ENCODE measurements around the gene MEN1. TPM values are rescaled to one million over a fixed set of nuclear protein-coding genes. Genes with fewer than 3 reads are reported as not detected.
"Not testable (repeated sequence)": the region's sequence is repeated elsewhere in the genome, so short reads cannot be mapped to it uniquely, and the experiment has no call there.

MEN1 gene
- total RNA-seq, 6 donors from 2014 or later, result 15.4 to 47.1 (median 24.4) TPM

DNA sequence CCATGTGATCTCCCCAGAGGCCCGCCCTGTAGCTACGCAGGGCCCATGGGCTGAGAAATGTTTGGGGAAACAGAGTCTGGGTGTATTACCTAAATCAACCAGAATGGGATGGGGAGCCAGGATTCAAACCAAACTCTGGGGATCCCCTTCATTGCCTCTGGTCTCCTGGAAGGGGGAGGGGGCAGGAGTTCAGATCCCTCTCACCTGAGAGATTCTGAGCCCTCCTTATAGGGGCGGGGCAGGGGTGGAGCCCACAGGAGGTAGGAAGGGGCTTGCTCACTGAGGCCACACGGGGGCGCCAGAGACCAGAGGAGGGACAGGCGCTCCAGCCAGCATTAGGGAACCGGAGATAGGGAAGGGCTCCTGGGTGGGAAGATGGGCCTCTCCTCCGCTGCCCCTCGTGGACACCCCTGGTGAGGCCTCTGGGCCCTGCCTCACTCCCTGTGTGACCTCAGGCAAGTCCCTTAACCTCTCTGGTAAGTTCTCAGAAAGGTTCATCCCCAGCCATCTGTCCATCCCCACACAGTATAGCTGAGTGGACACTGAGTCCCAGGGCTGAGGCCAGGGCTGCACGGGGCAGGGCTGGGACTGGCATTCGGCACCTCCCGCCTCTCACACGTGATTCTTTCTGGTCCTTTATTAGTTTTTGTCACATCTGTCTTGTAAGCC lies 36.8 kb upstream of the MEN1 start:
- H3K36me3 ChIP-seq, result peaks cover 0 to 4% (median 0%) of the 10 kb centered on the region in 4 donors
- H3K9me3 ChIP-seq, result no peaks in the 10 kb centered on the region
- DNase-seq (peak; percentile 92 to 94), ATAC-seq (ENCODE audit: low FRiP score in 2 of 2) (peak; percentile 90 to 92)
- H3K4me1 ChIP-seq, result peaks cover 54 to 84% (median 68%) of the 10 kb centered on the region in 4 donors
- H3K27ac ChIP-seq, result peak overlapping the region in 1 of 4 donors; percentile 88
- H3K27me3 ChIP-seq, result no peaks in the 10 kb centered on the region
- no peak overlapping the region for H3K4me3 ChIP-seq
- TF ChIP-seq, protein P1, sequence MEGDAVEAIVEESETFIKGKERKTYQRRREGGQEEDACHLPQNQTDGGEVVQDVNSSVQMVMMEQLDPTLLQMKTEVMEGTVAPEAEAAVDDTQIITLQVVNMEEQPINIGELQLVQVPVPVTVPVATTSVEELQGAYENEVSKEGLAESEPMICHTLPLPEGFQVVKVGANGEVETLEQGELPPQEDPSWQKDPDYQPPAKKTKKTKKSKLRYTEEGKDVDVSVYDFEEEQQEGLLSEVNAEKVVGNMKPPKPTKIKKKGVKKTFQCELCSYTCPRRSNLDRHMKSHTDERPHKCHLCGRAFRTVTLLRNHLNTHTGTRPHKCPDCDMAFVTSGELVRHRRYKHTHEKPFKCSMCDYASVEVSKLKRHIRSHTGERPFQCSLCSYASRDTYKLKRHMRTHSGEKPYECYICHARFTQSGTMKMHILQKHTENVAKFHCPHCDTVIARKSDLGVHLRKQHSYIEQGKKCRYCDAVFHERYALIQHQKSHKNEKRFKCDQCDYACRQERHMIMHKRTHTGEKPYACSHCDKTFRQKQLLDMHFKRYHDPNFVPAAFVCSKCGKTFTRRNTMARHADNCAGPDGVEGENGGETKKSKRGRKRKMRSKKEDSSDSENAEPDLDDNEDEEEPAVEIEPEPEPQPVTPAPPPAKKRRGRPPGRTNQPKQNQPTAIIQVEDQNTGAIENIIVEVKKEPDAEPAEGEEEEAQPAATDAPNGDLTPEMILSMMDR (IDR thresholded peaks at IDR 0.05), result peak; percentile 97 to 99 (median 97)
- TF ChIP-seq POLR2AphosphoS5 (IDR thresholded peaks at IDR 0.05) (peak; percentile 9 to 56), EP300 (IDR thresholded peaks at IDR 0.05) (no peak), POLR2A (IDR thresholded peaks at IDR 0.05) (no peak)
- 20 to 27% methylated on average over 12 to 13 of the region's 13 CpGs for WGBS, 2 donors

DNA sequence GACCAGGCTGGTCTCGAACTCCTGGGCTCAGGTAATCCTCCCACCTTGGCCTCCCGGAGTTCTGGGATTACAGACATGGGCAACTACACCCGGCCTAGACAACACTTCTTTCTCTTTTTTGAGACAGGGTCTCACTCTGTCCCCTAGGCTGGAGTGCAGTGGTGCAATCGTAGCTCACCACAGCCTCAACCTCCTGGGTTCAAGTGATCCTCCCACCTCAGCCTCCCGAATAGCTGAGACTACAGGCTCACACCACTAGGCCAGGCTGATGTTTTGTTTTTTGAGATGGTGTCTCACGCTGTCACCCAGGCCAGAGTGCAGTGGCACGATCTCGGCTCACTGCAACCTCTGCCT lies 35.4 kb upstream of the MEN1 start:
- not testable (repeated sequence) for DNase-seq; H3K4me3 ChIP-seq; H3K36me3 ChIP-seq; H3K27me3 ChIP-seq; ATAC-seq (ENCODE audit: low FRiP score in 2 of 2); H3K9me3 ChIP-seq
- Histone ChIP-seq H3K4me1 (peaks cover 41 to 72% (median 57%) of the 10 kb centered on the region in 4 donors), H3K27ac (peak overlapping the region; percentile 44 to 88 (median 72))
- WGBS, 2 donors, result 77 to 86% methylated on average over 5 to 8 of the region's 8 CpGs

DNA sequence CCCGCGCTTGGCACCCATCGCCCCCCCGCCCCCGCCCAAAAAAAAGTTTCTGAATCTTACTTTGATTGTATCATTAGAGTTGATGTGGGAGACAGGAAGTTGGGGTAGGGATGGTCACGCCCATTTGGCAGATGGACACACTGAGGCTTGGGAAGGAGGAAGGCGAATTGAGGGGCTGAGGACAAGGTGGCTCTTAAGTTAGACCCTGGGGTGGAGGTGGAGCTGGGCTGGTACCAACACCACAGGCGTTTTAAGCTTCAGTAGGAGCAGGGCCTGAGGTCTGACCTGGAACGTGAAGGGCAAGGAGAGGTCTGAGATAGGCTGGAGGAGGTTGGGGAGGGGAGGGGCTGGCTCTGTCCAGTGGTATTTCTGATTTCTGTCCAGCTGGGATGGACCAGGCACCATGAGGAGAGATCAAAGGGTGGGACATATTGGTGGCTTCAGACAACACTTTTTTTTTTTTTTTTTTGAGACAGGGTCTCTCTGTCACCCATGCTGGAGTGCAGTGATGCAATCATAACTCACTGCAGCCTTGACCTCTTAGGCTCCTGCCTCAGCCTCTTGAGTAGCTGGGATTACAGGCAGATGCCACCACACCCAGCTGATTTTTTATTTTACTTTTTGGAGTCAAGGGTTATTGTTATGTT lies 34.9 kb upstream of the MEN1 start:
- WGBS, 2 donors, result 7 to 25% methylated on average over 8 to 9 of the region's 9 CpGs
- Histone ChIP-seq H3K27me3 (no peaks in the 10 kb centered on the region), H3K36me3 (peaks cover 0 to 3% (median 1%) of the 10 kb centered on the region in 4 donors), H3K4me3 (peak overlapping the region; percentile 46 to 66 (median 58)), H3K27ac (peak overlapping the region; percentile 78 to 88 (median 84)), H3K4me1 (peaks cover 40 to 68% (median 54%) of the 10 kb centered on the region in 4 donors), H3K9me3 (no peaks in the 10 kb centered on the region)
- TF ChIP-seq POLR2AphosphoS5 (IDR thresholded peaks at IDR 0.05) (no peak), EP300 (IDR thresholded peaks at IDR 0.05) (no peak), POLR2A (IDR thresholded peaks at IDR 0.05) (no peak)
- TF ChIP-seq, protein P1 (IDR thresholded peaks at IDR 0.05), result no peak
- ATAC-seq (ENCODE audit: low FRiP score in 2 of 2) (no peak), DNase-seq (no peak)

DNA sequence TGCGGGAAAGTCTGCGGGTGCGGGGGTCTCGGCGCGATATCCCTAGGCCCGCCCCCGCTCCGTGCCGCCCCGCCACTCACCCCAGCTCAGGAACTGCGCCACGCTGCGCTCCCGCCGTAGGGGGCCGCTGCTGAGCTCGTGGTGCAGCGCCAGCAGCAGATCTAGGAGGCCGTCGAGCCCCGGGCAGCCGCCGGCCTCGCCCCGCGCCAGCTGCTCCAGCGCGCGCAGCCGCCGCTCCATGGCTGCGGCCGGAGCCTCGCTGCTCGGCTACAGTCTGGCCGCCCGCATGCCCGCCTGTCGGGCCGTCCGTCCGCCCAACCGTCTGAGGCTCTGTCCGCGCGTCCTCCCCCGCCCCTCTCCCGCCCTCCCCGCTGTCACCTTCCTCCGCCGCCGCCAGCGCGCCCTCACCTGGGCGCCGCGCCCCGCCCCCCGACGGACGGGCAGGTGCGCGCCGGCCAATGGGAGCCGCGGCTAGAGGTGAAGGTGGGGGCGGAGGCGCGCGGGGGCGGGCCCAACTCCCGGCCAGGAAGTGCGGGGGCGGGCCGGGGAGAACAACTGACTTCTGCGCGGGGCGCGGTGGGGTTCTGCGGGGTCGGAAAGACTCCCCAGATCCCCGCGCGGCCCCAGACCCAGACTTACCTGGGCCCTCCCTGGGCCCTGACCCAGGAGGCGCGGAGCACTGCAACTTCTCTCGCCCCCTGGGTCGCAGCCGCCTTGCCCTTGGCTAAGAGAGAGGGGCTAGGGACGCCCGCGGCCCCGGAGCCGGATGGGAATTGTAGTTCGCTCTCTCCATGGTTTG lies 34.2 kb upstream of the MEN1 start, which contains the start of gene CDC42BPG:
Gene CDC42BPG (minus strand): TSS at position 324 of the 799 bp plus-strand sequence. CDS start 84 bp downstream, at position 240.
- H3K36me3 ChIP-seq, result peaks cover 0 to 8% (median 3%) of the 10 kb centered on the region in 4 donors
- ATAC-seq (ENCODE audit: low FRiP score in 2 of 2) (peak; percentile 72 to 81), DNase-seq (peak; percentile 91 to 96)
- H3K4me1 ChIP-seq, result peaks cover 33 to 61% (median 48%) of the 10 kb centered on the region in 4 donors
- H3K9me3 ChIP-seq, result no peaks in the 10 kb centered on the region
- 0 to 3% methylated on average over 2 to 38 of the region's 96 CpGs for WGBS, 2 donors
- H3K4me3 ChIP-seq, result peak within 1 kb of the TSS; percentile 46 to 66 (median 58)
- no peak for TF ChIP-seq EP300 (IDR thresholded peaks at IDR 0.05)
- TF ChIP-seq POLR2A (IDR thresholded peaks at IDR 0.05), result peak in 1 of 4 donors; percentile 67
- TF ChIP-seq, protein P1 (IDR thresholded peaks at IDR 0.05), result peak; percentile 72 to 91 (median 86)
- peak in 1 of 2 donors; percentile 9 for TF ChIP-seq POLR2AphosphoS5 (IDR thresholded peaks at IDR 0.05)
- peak within 1 kb of the TSS; percentile 78 to 88 (median 84) for H3K27ac ChIP-seq
- no peaks in the 10 kb centered on the region for H3K27me3 ChIP-seq

Measured in upper lobe of left lung (tissue), 6 donors.